IMR-90 (cell line): ENCODE data around the gene GPR142. TPM values are rescaled to one million over a fixed set of nuclear protein-coding genes. Genes with fewer than 3 reads are reported as not detected.

ENCODE experiments used
- ATAC-seq: fragments of 200-7000 bp; cut with Tn5 transposase; 2 replicates; pipeline ENCODE4 v1.9.1; 2020; ENCODE audit warnings: low read depth, mild to moderate bottlenecking, moderate library complexity
- BruUV-seq: library from RNA; stranded (reverse); fragments of 400-500 nt; replicated peaks from 2 replicates; lab custom pipeline; 2021; lab: Mats Ljungman, UMichigan
- CTCF ChIA-PET: fragments of 300-600 bp; formaldehyde crosslinking; extraction: SDS; loops from one replicate; lab custom pipeline; 2021; ENCODE audit warnings: antibody characterized with exemption; lab: Yijun Ruan, JAX
- POLR2A ChIA-PET: fragments of 300-600 bp; sonication (Branson Sonifier 250); formaldehyde crosslinking; loops from one replicate; lab custom pipeline; 2022; ENCODE audit warnings: antibody characterized with exemption; ENCODE audit not compliant: unreplicated experiment; lab: Charles Lee
- DNase-seq: peaks from one replicate; pipeline ENCODE4 v3.0.0; 2013
- H2AFZ ChIP-seq: replicated peaks from 2 replicates; pipeline ENCODE3; 2013; ENCODE audit warnings: low read length, mild to moderate bottlenecking; ENCODE audit not compliant: poor library complexity
- H2AK5ac ChIP-seq: 2 replicates; pipeline ENCODE4 v1.6.1; 2013; ENCODE audit warnings: low read depth, low read length, inconsistent platforms
- H2AK9ac ChIP-seq: replicated peaks from 2 replicates; pipeline ENCODE3; 2013; ENCODE audit warnings: mild to moderate bottlenecking, low read depth, low read length, moderate library complexity; ENCODE audit not compliant: poor library complexity
- H2BK120ac ChIP-seq: 2 replicates; pipeline ENCODE4 v1.6.1; 2013; ENCODE audit warnings: low read depth, low read length, inconsistent platforms
- H2BK15ac ChIP-seq: 3 replicates; pipeline ENCODE4 v1.6.1; 2013; ENCODE audit warnings: low read depth, low read length, inconsistent platforms
- H2BK20ac ChIP-seq: 2 replicates; pipeline ENCODE4 v1.6.1; 2013; ENCODE audit warnings: low read depth, mild to moderate bottlenecking, inconsistent platforms, low read length, moderate library complexity
- H2BK5ac ChIP-seq: 2 replicates; pipeline ENCODE4 v1.6.1; 2013; ENCODE audit warnings: mild to moderate bottlenecking, low read depth, low read length, inconsistent platforms; ENCODE audit not compliant: poor library complexity, severe bottlenecking
- H3K14ac ChIP-seq: replicated peaks from 2 replicates; pipeline ENCODE4 v1.6.1; 2013; ENCODE audit warnings: low read depth, low read length, inconsistent platforms
- H3K18ac ChIP-seq: 2 replicates; pipeline ENCODE4 v1.6.1; 2013; ENCODE audit warnings: low read depth, low read length, control low read depth
- H3K23ac ChIP-seq: 2 replicates; pipeline ENCODE4 v1.6.1; 2013; ENCODE audit warnings: low read depth, low read length, inconsistent platforms
- H3K27ac ChIP-seq: 2 replicates; pipeline ENCODE4 v1.5.1; 2013; ENCODE audit warnings: mild to moderate bottlenecking, control low read depth, low read length; ENCODE audit not compliant: insufficient read depth
- H3K27me3 ChIP-seq: 2 replicates; pipeline ENCODE4 v1.6.1; 2013; ENCODE audit warnings: low read length; ENCODE audit not compliant: control insufficient read depth, insufficient read depth
- H3K36me3 ChIP-seq: 2 replicates; pipeline ENCODE4 v1.6.1; 2013; ENCODE audit warnings: low read length, mixed read lengths; ENCODE audit not compliant: control insufficient read depth, insufficient read depth
- H3K4ac ChIP-seq: 2 replicates; pipeline ENCODE4 v1.6.1; 2013; ENCODE audit warnings: low read depth, low read length, inconsistent platforms
- H3K4me1 ChIP-seq: 2 replicates; pipeline ENCODE4 v1.6.1; 2013; ENCODE audit warnings: low read length, mixed read lengths; ENCODE audit not compliant: control insufficient read depth, insufficient read depth
- H3K4me2 ChIP-seq: 2 replicates; pipeline ENCODE4 v1.6.1; 2013; ENCODE audit warnings: low read depth, mild to moderate bottlenecking, control low read depth, low read length, moderate library complexity
- H3K4me3 ChIP-seq: 2 replicates; pipeline ENCODE4 v1.5.1; 2013; ENCODE audit warnings: low read depth, mild to moderate bottlenecking, control low read depth, low read length, moderate library complexity; ENCODE audit not compliant: insufficient read depth
- H3K56ac ChIP-seq: 2 replicates; pipeline ENCODE4 v1.6.1; 2013; ENCODE audit warnings: low read length, inconsistent platforms; ENCODE audit not compliant: insufficient read depth; ENCODE audit errors: extremely low read depth
- H3K79me1 ChIP-seq, 2 experiments: 2 replicates each; pipeline ENCODE4 v1.6.1; 2013; ENCODE audit warnings: low read length in 2 of 2, inconsistent platforms in 1 of 2, low read depth in 1 of 2
- H3K9ac ChIP-seq: 2 replicates; pipeline ENCODE4 v1.6.1; 2013; ENCODE audit warnings: low read depth, low read length, control low read depth
- H3K9me1 ChIP-seq: 2 replicates; pipeline ENCODE4 v1.6.1; 2013; ENCODE audit warnings: low read length, inconsistent platforms; ENCODE audit not compliant: insufficient read depth
- H3K9me3 ChIP-seq: 2 replicates; pipeline ENCODE4 v1.6.1; 2013; ENCODE audit warnings: low read length; ENCODE audit not compliant: control insufficient read depth, insufficient read depth
- H4K20me1 ChIP-seq: 2 replicates; pipeline ENCODE4 v1.6.1; 2013; ENCODE audit warnings: low read length, inconsistent platforms; ENCODE audit not compliant: insufficient read depth
- H4K5ac ChIP-seq: 2 replicates; pipeline ENCODE4 v1.6.1; 2013; ENCODE audit warnings: mild to moderate bottlenecking, low read depth, low read length, control low read depth
- H4K8ac ChIP-seq, 2 experiments: 2 replicates each; pipeline ENCODE4 v1.6.1; 2013; ENCODE audit warnings: low read depth in 2 of 2, low read length in 2 of 2, control low read depth in 1 of 2, inconsistent platforms in 1 of 2
- H4K91ac ChIP-seq: 2 replicates; pipeline ENCODE4 v1.6.1; 2013; ENCODE audit warnings: low read depth, low read length, inconsistent platforms; ENCODE audit not compliant: insufficient read depth
- BHLHE40 ChIP-seq: fragments of 150-350 bp; IDR thresholded peaks from 2 replicates; pipeline ENCODE4 v1.6.1; 2016; ENCODE audit warnings: mild to moderate bottlenecking, low read depth, low read length
- CEBPB ChIP-seq: IDR thresholded peaks from 2 replicates; pipeline ENCODE4 v1.6.1; 2012; ENCODE audit warnings: low read depth, low read length, improper control_type of control experiment
- CHD1 ChIP-seq: IDR thresholded peaks from 2 replicates; pipeline ENCODE4 v1.6.1; 2012; ENCODE audit warnings: low read depth, low read length, improper control_type of control experiment
- FOS ChIP-seq: fragments of 150-350 bp; IDR thresholded peaks from 2 replicates; pipeline ENCODE4 v1.6.1; 2016; ENCODE audit warnings: low read depth, low read length
- MAFK ChIP-seq: IDR thresholded peaks from 2 replicates; pipeline ENCODE4 v1.6.1; 2012; ENCODE audit warnings: low read depth, low read length, improper control_type of control experiment
- MAZ ChIP-seq: IDR thresholded peaks from 2 replicates; pipeline ENCODE4 v1.6.1; 2012; ENCODE audit warnings: low read depth, mild to moderate bottlenecking, low read length, improper control_type of control experiment, moderate library complexity, borderline replicate concordance
- MXI1 ChIP-seq: IDR thresholded peaks from 2 replicates; pipeline ENCODE4 v1.6.1; 2012; ENCODE audit warnings: low read depth, mild to moderate bottlenecking, low read length, moderate library complexity, borderline replicate concordance
- NFE2L2 ChIP-seq: fragments of 150-350 bp; IDR thresholded peaks from 2 replicates; pipeline ENCODE4 v1.6.1; 2016; ENCODE audit warnings: low read depth, mild to moderate bottlenecking, low read length
- POLR2A ChIP-seq: IDR thresholded peaks from 2 replicates; pipeline ENCODE4 v1.6.1; 2012; ENCODE audit warnings: mild to moderate bottlenecking, low read depth, low read length
- RAD21 ChIP-seq: IDR thresholded peaks from 2 replicates; pipeline ENCODE4 v1.6.1; 2012; ENCODE audit warnings: low read length, improper control_type of control experiment
- RCOR1 ChIP-seq: IDR thresholded peaks from 2 replicates; pipeline ENCODE4 v1.6.1; 2012; ENCODE audit warnings: mild to moderate bottlenecking, low read length, improper control_type of control experiment; ENCODE audit not compliant: insufficient replicate concordance
- RFX5 ChIP-seq: IDR thresholded peaks from 2 replicates; pipeline ENCODE4 v1.8.0; 2012; ENCODE audit warnings: low read depth, mild to moderate bottlenecking, low read length, moderate library complexity
- SMC3 ChIP-seq: fragments of 150-350 bp; IDR thresholded peaks from 2 replicates; pipeline ENCODE4 v1.6.1; 2016; ENCODE audit warnings: low read depth, mild to moderate bottlenecking, antibody characterized with exemption, low read length, moderate library complexity
- WGBS, 2 experiments: methylation state at CpG; one replicate each; pipeline versions ENCODE4 v1.1.5 to v1.1.7; 2013; ENCODE audit warnings: missing lambda C conversion rate in 2 of 2; ENCODE audit not compliant: insufficient read length in 1 of 2; ENCODE audit errors: extremely low coverage in 2 of 2; 5-methylcytosine and 5-hydroxymethylcytosine counted together
- dilution Hi-C: fragments of 300-500 bp; cut with HindIII; formaldehyde crosslinking; loops from one replicate; pipeline ENCODE4 v1.14.3; 2018; ENCODE audit warnings: low sequenced_read_pairs; ENCODE audit not compliant: unreplicated experiment
- in situ Hi-C: fragments of 300-500 bp; cut with MboI; formaldehyde crosslinking; loops from 3 replicates; pipeline ENCODE4 v1.14.3; 2019; ENCODE audit warnings: low sequenced_read_pairs, inconsistent platforms, mixed read lengths
- intact Hi-C: fragments of 100-400 bp; cut with micrococcal nuclease; formaldehyde crosslinking; loops from 2 replicates; pipeline ENCODE4 v1.10.0; 2022
- polyA plus RNA-seq, 3 experiments: library from polyadenylated mRNA; depleted of rRNA; stranded (reverse); fragments of >200 nt; gene quantifications; 2 replicates each; pipeline ENCODE4 v1.2.3, GENCODE V29; 2012; ENCODE audit warnings: low replicate concordance in 1 of 3
- total RNA-seq: library from RNA; depleted of rRNA; stranded (reverse); fragments of >200 nt; gene quantifications from 2 replicates; pipeline ENCODE4 v1.2.3, GENCODE V29; 2012
- TF ChIP-seq, protein P1 (sequence below): conservative IDR thresholded peaks from 2 replicates; pipeline ENCODE4 v1.5.1; 2012; ENCODE audit warnings: mild to moderate bottlenecking, low read depth, low read length, improper control_type of control experiment
- TF ChIP-seq, protein P2 (sequence below): fragments of 150-350 bp; IDR thresholded peaks from 2 replicates; pipeline ENCODE4 v1.6.1; 2016; ENCODE audit warnings: low read depth, mild to moderate bottlenecking, low read length, moderate library complexity, borderline replicate concordance
- TF ChIP-seq, protein P3 (sequence below): fragments of 150-350 bp; IDR thresholded peaks from 2 replicates; pipeline ENCODE4 v1.6.1; 2017; ENCODE audit warnings: mild to moderate bottlenecking, antibody characterized with exemption, low read length, low read depth

GPR142 gene
- total and polyA plus RNA-seq, 2 of the 4 experiments (the other 2 are of a cell fraction), result not detected

DNA sequence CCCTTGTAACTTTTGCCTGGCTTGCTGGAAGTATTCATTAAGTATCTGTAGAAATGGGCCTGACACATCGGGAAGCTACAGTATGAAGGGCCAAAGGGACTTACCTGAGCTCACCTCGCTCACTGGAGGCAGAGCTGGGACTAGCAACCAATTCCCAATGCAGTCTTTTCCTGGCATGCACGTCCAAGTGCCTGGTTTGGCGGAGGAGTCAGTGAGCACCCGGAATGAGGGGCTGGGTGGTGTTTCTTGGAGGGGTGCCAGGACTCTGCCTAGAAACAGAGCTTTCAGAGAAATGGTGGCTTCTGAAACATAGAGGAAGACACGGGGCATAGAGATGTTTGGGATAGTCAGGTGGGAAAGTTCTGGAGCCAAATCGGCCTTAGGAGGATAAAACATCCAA, 46.2 kb downstream of the GPR142 start:
- H2BK20ac ChIP-seq, result no peak overlapping the region
- H3K23ac ChIP-seq, result no peak overlapping the region
- H2AK5ac ChIP-seq, result no peak overlapping the region
- CTCF ChIA-PET, result no interaction called here
- 38% methylated on average over 5 of the region's 7 CpGs; no CpG with 5 or more reads in 1 of the 2 experiments for WGBS, 2 experiments
- ATAC-seq, result no peak
- no peak overlapping the region for H3K14ac ChIP-seq
- H4K91ac ChIP-seq, result no peak overlapping the region
- peaks cover 32% of the 10 kb centered on the region for H3K9me3 ChIP-seq
- H3K4me1 ChIP-seq, result no peaks in the 10 kb centered on the region
- POLR2A ChIA-PET, result no interaction called here
- in situ Hi-C loops (no loop called here), intact Hi-C loops (no loop called here), dilution Hi-C loops (no loop called here)
- no peak overlapping the region for H3K56ac ChIP-seq
- H2BK120ac ChIP-seq, result no peak overlapping the region
- H2BK5ac ChIP-seq, result no peak overlapping the region
- no peaks in the 10 kb centered on the region for H3K27me3 ChIP-seq
- no peak overlapping the region for H2AK9ac ChIP-seq
- no peak overlapping the region for H3K18ac ChIP-seq
- BruUV-seq, result no TSS peak
- no peak for DNase-seq
- no peak overlapping the region for H4K8ac ChIP-seq
- H3K9ac ChIP-seq, result no peak overlapping the region
- TF ChIP-seq, protein P1, sequence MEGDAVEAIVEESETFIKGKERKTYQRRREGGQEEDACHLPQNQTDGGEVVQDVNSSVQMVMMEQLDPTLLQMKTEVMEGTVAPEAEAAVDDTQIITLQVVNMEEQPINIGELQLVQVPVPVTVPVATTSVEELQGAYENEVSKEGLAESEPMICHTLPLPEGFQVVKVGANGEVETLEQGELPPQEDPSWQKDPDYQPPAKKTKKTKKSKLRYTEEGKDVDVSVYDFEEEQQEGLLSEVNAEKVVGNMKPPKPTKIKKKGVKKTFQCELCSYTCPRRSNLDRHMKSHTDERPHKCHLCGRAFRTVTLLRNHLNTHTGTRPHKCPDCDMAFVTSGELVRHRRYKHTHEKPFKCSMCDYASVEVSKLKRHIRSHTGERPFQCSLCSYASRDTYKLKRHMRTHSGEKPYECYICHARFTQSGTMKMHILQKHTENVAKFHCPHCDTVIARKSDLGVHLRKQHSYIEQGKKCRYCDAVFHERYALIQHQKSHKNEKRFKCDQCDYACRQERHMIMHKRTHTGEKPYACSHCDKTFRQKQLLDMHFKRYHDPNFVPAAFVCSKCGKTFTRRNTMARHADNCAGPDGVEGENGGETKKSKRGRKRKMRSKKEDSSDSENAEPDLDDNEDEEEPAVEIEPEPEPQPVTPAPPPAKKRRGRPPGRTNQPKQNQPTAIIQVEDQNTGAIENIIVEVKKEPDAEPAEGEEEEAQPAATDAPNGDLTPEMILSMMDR, result no peak
- TF ChIP-seq BHLHE40 (no peak), NFE2L2 (no peak), MXI1 (no peak), FOS (no peak), RFX5 (no peak), CHD1 (no peak), SMC3 (no peak), POLR2A (no peak), RCOR1 (no peak), MAFK (no peak), CEBPB (no peak), MAZ (no peak), RAD21 (no peak)
- TF ChIP-seq, protein P2, sequence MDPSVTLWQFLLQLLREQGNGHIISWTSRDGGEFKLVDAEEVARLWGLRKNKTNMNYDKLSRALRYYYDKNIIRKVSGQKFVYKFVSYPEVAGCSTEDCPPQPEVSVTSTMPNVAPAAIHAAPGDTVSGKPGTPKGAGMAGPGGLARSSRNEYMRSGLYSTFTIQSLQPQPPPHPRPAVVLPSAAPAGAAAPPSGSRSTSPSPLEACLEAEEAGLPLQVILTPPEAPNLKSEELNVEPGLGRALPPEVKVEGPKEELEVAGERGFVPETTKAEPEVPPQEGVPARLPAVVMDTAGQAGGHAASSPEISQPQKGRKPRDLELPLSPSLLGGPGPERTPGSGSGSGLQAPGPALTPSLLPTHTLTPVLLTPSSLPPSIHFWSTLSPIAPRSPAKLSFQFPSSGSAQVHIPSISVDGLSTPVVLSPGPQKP, result no peak
- TF ChIP-seq, protein P3, sequence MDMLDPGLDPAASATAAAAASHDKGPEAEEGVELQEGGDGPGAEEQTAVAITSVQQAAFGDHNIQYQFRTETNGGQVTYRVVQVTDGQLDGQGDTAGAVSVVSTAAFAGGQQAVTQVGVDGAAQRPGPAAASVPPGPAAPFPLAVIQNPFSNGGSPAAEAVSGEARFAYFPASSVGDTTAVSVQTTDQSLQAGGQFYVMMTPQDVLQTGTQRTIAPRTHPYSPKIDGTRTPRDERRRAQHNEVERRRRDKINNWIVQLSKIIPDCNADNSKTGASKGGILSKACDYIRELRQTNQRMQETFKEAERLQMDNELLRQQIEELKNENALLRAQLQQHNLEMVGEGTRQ, result no peak
- H3K4ac ChIP-seq, result no peak overlapping the region
- no peaks in the 10 kb centered on the region for H3K79me1 ChIP-seq
- H2AFZ ChIP-seq, result no peak overlapping the region
- H2BK15ac ChIP-seq, result no peak overlapping the region
- H3K27ac ChIP-seq, result no peak overlapping the region
- no peaks in the 10 kb centered on the region for H4K20me1 ChIP-seq
- H4K5ac ChIP-seq, result no peak overlapping the region
- H3K9me1 ChIP-seq, result no peaks in the 10 kb centered on the region
- H3K4me2 ChIP-seq, result no peak overlapping the region
- H3K4me3 ChIP-seq, result no peak overlapping the region
- H3K36me3 ChIP-seq, result no peaks in the 10 kb centered on the region
